NCI-H82 (cell line): ENCODE measurements around the gene SCNN1G.
"Not testable (repeated sequence)": the region's sequence is repeated elsewhere in the genome, so short reads cannot be mapped to it uniquely, and the experiment has no call there.

Experiments
- DNase-seq: peaks from one replicate; lab custom pipeline; 2025; lab: John Stamatoyannopoulos, UW

The SCNN1G gene

GRCh38 chr16:23182679-23183542 lies at the start of gene SCNN1G:
SCNN1G (plus strand) TSS chr16:23182745; CDS start chr16:23186272, 3,527 bp downstream.
- no peak for DNase-seq

- peak; percentile 28 for DNase-seq
These were observed 49.6 kb upstream of the SCNN1G start for GRCh38 chr16:23132775-23133463.

GRCh38 chr16:23134274-23134673 lies 48.3 kb upstream of the SCNN1G start:
- no peak for DNase-seq

GRCh38 chr16:23137256-23137655 lies 45.3 kb upstream of the SCNN1G start:
- DNase-seq = no peak

GRCh38 chr16:23137818-23138217 lies 44.7 kb upstream of the SCNN1G start:
- DNase-seq = no peak

- DNase-seq = no peak
These were observed 42.4 kb upstream of the SCNN1G start for GRCh38 chr16:23140107-23140506.

- no peak for DNase-seq
These were observed 41.5 kb upstream of the SCNN1G start for GRCh38 chr16:23141033-23141432.

GRCh38 chr16:23141500-23141899 lies 41.0 kb upstream of the SCNN1G start:
- DNase-seq = no peak

- no peak for DNase-seq
These were observed 40.4 kb upstream of the SCNN1G start for GRCh38 chr16:23141959-23142740.

GRCh38 chr16:23143391-23143790 lies 39.2 kb upstream of the SCNN1G start:
- no peak for DNase-seq

- DNase-seq = not testable (repeated sequence)
These were observed 38.2 kb upstream of the SCNN1G start for GRCh38 chr16:23144393-23144792.

GRCh38 chr16:23145186-23145585 lies 37.4 kb upstream of the SCNN1G start:
- DNase-seq = no peak

- DNase-seq = no peak
These were observed 36.9 kb upstream of the SCNN1G start for GRCh38 chr16:23145608-23146007.

GRCh38 chr16:23146877-23147601 lies 35.5 kb upstream of the SCNN1G start:
- DNase-seq = no peak

- no peak for DNase-seq
These were observed 34.9 kb upstream of the SCNN1G start for GRCh38 chr16:23147666-23148065.

GRCh38 chr16:23148166-23148512 lies 34.4 kb upstream of the SCNN1G start:
- no peak for DNase-seq

- peak; percentile 58 for DNase-seq
These were observed 33.9 kb upstream of the SCNN1G start for GRCh38 chr16:23148513-23149266.

GRCh38 chr16:23149267-23149992 lies 33.1 kb upstream of the SCNN1G start, which contains the start of gene USP31:
USP31 (minus strand) TSS chr16:23149452; CDS start chr16:23149270, 182 bp downstream.
- peak; percentile 97 for DNase-seq

- DNase-seq = no peak
These were observed 32.6 kb upstream of the SCNN1G start for GRCh38 chr16:23149993-23150364.
